MM.1S (cell line): ENCODE measurements around the gene CARMIL1.

ENCODE experiments used
- DNase-seq: peaks from one replicate; pipeline ENCODE4 v3.0.0-alpha.2; 2015
- H2AFZ ChIP-seq: fragments of 300-600 bp; sonication (generic); 2 replicates; pipeline ENCODE4 v1.6.0; 2016; ENCODE audit warnings: antibody characterized with exemption, low read length
- H3F3A ChIP-seq: fragments of 300-600 bp; sonication (generic); 2 replicates; pipeline ENCODE4 v1.6.1; 2016; ENCODE audit warnings: mild to moderate bottlenecking, antibody characterized with exemption, low read length, moderate library complexity, mixed read lengths; ENCODE audit not compliant: insufficient read depth
- H3K27ac ChIP-seq: fragments of 300-600 bp; sonication (generic); 2 replicates; pipeline ENCODE4 v1.5.1; 2016; ENCODE audit warnings: mild to moderate bottlenecking, low read length
- H3K27me3 ChIP-seq: fragments of 300-600 bp; sonication (generic); replicated peaks from 2 replicates; pipeline ENCODE4 v1.6.0; 2016; ENCODE audit warnings: low read length; ENCODE audit not compliant: insufficient read depth
- H3K36me3 ChIP-seq: fragments of 300-600 bp; sonication (generic); replicated peaks from 2 replicates; pipeline ENCODE4 v1.6.1; 2016; ENCODE audit warnings: mild to moderate bottlenecking, low read length, mixed read lengths; ENCODE audit not compliant: insufficient read depth
- H3K4me1 ChIP-seq: fragments of 300-600 bp; sonication (generic); 2 replicates; pipeline ENCODE4 v1.6.1; 2016; ENCODE audit warnings: low read length, mixed read lengths
- H3K4me2 ChIP-seq: fragments of 300-600 bp; sonication (generic); 2 replicates; pipeline ENCODE4 v1.6.0; 2016; ENCODE audit warnings: low read depth, low read length
- H3K4me3 ChIP-seq: fragments of 300-600 bp; sonication (generic); 2 replicates; pipeline ENCODE4 v1.5.1; 2016; ENCODE audit warnings: low read length, mixed read lengths
- H3K79me2 ChIP-seq: fragments of 300-600 bp; sonication (generic); 2 replicates; pipeline ENCODE4 v1.6.1; 2016; ENCODE audit warnings: mixed run types, low read length, mixed read lengths
- H3K9ac ChIP-seq: fragments of 300-600 bp; sonication (generic); 2 replicates; pipeline ENCODE4 v1.6.1; 2016; ENCODE audit warnings: low read length, mixed read lengths
- H3K9me2 ChIP-seq: fragments of 300-600 bp; sonication (generic); replicated peaks from 2 replicates; pipeline ENCODE4 v1.6.1; 2016; ENCODE audit warnings: mild to moderate bottlenecking, low read length, mixed read lengths; ENCODE audit not compliant: insufficient read depth
- H3K9me3 ChIP-seq: fragments of 300-600 bp; sonication (generic); replicated peaks from 2 replicates; pipeline ENCODE4 v1.6.1; 2016; ENCODE audit warnings: mild to moderate bottlenecking, low read length, mixed read lengths; ENCODE audit not compliant: insufficient read depth
- H4K20me1 ChIP-seq: fragments of 300-600 bp; sonication (generic); 2 replicates; pipeline ENCODE4 v1.6.1; 2016; ENCODE audit warnings: mild to moderate bottlenecking, low read length, moderate library complexity, mixed read lengths; ENCODE audit not compliant: insufficient read depth
- CTCF ChIP-seq: fragments of 300-600 bp; sonication (generic); IDR thresholded peaks from 2 replicates; pipeline ENCODE4 v1.5.1; 2016; ENCODE audit warnings: antibody characterized with exemption, low read length, mixed read lengths
- EZH2 ChIP-seq: fragments of 300-600 bp; sonication (generic); optimal IDR thresholded peaks from 2 replicates; pipeline ENCODE3; 2017; ENCODE audit warnings: low read depth, mild to moderate bottlenecking, antibody characterized with exemption, low read length, mixed read lengths
- EZH2phosphoT487 ChIP-seq: fragments of 300-600 bp; sonication (generic); IDR thresholded peaks from 2 replicates; pipeline ENCODE4 v1.6.1; 2018; ENCODE audit warnings: antibody characterized with exemption, low read length

Gene CARMIL1

DNA sequence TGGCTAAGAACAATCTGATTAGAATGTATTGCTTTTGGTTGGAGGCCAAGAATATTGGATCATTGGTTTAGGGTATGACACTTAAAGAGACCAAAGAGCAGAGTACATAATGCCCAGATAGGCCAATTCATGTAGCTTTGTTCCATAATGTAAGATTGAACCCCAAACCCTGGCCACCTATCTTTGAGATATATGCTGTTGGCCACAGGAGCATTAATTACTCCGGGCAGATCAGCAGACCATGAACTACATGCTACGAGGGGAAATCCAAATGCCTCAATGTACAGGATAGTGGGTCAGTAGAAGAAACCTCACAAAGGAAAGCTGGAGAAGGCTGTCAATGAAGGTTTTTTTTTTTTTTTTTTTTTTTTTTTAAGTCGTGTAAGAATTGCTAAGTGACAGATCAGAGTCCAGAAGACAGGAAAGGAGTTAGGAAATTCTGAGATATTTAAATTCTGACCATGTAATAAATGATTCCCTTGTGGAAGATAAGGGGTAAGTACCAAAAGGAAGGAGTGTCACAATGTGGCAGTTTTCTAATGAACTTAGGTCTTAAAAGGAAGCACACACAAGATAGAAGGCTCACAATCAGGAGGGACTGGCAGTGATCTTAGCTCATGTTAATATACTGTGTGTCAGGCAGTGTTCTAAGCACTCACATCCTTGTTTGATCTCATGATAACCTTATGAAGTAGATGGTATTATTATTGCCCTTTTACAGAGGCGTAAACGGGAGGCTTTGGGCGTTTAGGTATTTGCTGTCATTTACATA is 61.4 kb downstream of the CARMIL1 start:
- no peak for DNase-seq
- H3K9ac ChIP-seq = no peak overlapping the region
- no peaks in the 10 kb centered on the region for H3K4me1 ChIP-seq
- peaks cover 5% of the 10 kb centered on the region; the same call in 1 of the 2 replicates for H4K20me1 ChIP-seq
- TF ChIP-seq EZH2phosphoT487 = no peak
- no peak for TF ChIP-seq CTCF
- TF ChIP-seq EZH2 = no peak
- H3K27ac ChIP-seq = no peak overlapping the region
- H3K79me2 ChIP-seq = peaks cover 100% of the 10 kb centered on the region
- H3K9me2 ChIP-seq = no peaks in the 10 kb centered on the region
- H3K27me3 ChIP-seq = no peaks in the 10 kb centered on the region
- no peak overlapping the region for H2AFZ ChIP-seq
- H3K9me3 ChIP-seq = no peaks in the 10 kb centered on the region
- H3K4me2 ChIP-seq = no peak overlapping the region
- H3K4me3 ChIP-seq = no peak overlapping the region
- no peaks in the 10 kb centered on the region for H3F3A ChIP-seq
- no peaks in the 10 kb centered on the region for H3K36me3 ChIP-seq

GRCh38 chr6:25341203-25341552 is 62.0 kb downstream of the CARMIL1 start:
- DNase-seq = no peak
- H3K4me3 ChIP-seq = no peak overlapping the region
- H3K79me2 ChIP-seq = peaks cover 100% of the 10 kb centered on the region
- H3F3A ChIP-seq = no peaks in the 10 kb centered on the region
- H3K9me3 ChIP-seq = no peaks in the 10 kb centered on the region
- H3K27ac ChIP-seq = no peak overlapping the region
- no peaks in the 10 kb centered on the region for H3K36me3 ChIP-seq
- no peaks in the 10 kb centered on the region for H3K27me3 ChIP-seq
- H3K9ac ChIP-seq = no peak overlapping the region
- no peak overlapping the region for H2AFZ ChIP-seq
- H4K20me1 ChIP-seq = peaks cover 5% of the 10 kb centered on the region; the same call in 1 of the 2 replicates
- H3K4me1 ChIP-seq = no peaks in the 10 kb centered on the region
- TF ChIP-seq CTCF (no peak), EZH2 (no peak), EZH2phosphoT487 (no peak)
- H3K4me2 ChIP-seq = no peak overlapping the region
- no peaks in the 10 kb centered on the region for H3K9me2 ChIP-seq

DNA sequence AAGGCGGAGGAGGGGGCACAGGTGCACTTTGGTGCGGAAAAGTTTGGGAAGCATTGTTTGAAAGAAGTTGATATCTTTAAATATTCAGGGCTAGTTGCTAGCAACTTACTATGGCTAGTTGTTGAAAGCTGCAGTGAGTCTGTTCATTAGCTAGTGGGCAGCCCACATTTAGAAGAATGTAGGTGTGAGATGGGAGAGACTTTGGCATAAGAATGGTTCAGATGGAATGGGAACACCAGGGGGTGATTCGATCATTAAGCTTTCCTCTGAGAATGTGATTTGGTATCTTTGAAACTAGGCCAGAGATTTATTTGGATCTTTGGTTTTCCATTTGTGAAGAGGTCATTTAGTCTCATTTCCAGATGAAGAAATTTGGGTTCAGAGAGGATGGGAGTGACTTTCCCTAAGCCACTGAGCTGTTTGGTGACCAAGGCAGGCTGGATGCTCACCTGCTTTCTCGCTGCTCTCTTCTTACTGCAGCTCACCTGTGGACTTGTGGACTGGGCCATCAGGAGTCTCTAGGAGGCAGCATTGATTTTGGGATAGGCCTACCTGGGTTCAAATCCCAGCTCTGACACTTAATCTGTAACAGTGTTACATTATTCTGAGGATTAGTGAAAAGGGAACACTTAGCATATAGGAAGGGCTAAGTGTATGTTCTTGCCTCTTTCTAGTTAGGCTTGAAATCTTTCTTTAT is 62.9 kb downstream of the CARMIL1 start:
- no peak overlapping the region for H3K4me2 ChIP-seq
- H3K9me2 ChIP-seq = no peaks in the 10 kb centered on the region
- H3F3A ChIP-seq = no peaks in the 10 kb centered on the region
- H3K9me3 ChIP-seq = no peaks in the 10 kb centered on the region
- peaks cover 5% of the 10 kb centered on the region; the same call in 1 of the 2 replicates for H4K20me1 ChIP-seq
- no peak for TF ChIP-seq CTCF
- TF ChIP-seq EZH2phosphoT487 = no peak
- no peak for TF ChIP-seq EZH2
- H2AFZ ChIP-seq = no peak overlapping the region
- peaks cover 100% of the 10 kb centered on the region for H3K79me2 ChIP-seq
- no peak for DNase-seq
- H3K36me3 ChIP-seq = no peaks in the 10 kb centered on the region
- H3K9ac ChIP-seq = no peak overlapping the region
- no peaks in the 10 kb centered on the region for H3K4me1 ChIP-seq
- no peak overlapping the region for H3K27ac ChIP-seq
- H3K27me3 ChIP-seq = no peaks in the 10 kb centered on the region
- no peak overlapping the region for H3K4me3 ChIP-seq
